Suppressor macrophage treated with lipopolysaccharide for 1 hour (primary cell): Measurements from ENCODE around the gene CRX.
"Not testable (repeated sequence)": the region's sequence is repeated elsewhere in the genome, so short reads cannot be mapped to it uniquely, and the experiment has no call there.

Experiments used
- DNase-seq, 3 donors: peaks; one replicate each; pipeline ENCODE4 v3.0.0-alpha.2; 2020 to 2022

Gene CRX

GRCh38 chr19:47821460-47822020 is at the start of gene CRX:
CRX (plus strand) TSS chr19:47821937; CDS start chr19:47834444, 12,507 bp downstream.
- no peak for DNase-seq

- DNase-seq: no peak
Measured at GRCh38 chr19:47776568-47776967, 45.2 kb upstream of the CRX start.

- DNase-seq: not testable (repeated sequence)
Measured at GRCh38 chr19:47777245-47778048, 44.3 kb upstream of the CRX start.

GRCh38 chr19:47778049-47778953 is 43.4 kb upstream of the CRX start, which contains the start of gene SELENOW:
SELENOW (plus strand) TSS chr19:47778703; CDS start chr19:47778786, 83 bp downstream.
- DNase-seq: peak; percentile 63 to 90 (median 74)

- peak in 2 of 3 donors; percentile 14 to 30 for DNase-seq
Measured at GRCh38 chr19:47778954-47779351, 42.8 kb upstream of the CRX start.

GRCh38 chr19:47779524-47780214 is 42.1 kb upstream of the CRX start:
- DNase-seq: no peak

- DNase-seq: no peak
Measured at GRCh38 chr19:47780215-47780551, 41.6 kb upstream of the CRX start.

GRCh38 chr19:47781590-47782262 is 40.0 kb upstream of the CRX start:
- DNase-seq: no peak

- no peak for DNase-seq
Measured at GRCh38 chr19:47786566-47786965, 35.2 kb upstream of the CRX start.

- DNase-seq: not testable (repeated sequence)
Measured at GRCh38 chr19:47787307-47787706, 34.4 kb upstream of the CRX start.

GRCh38 chr19:47789811-47790210 is 31.9 kb upstream of the CRX start:
- not testable (repeated sequence) for DNase-seq

GRCh38 chr19:47790398-47790814 is 31.3 kb upstream of the CRX start:
- peak; percentile 74 to 94 (median 85) for DNase-seq

GRCh38 chr19:47792616-47793015 is 29.1 kb upstream of the CRX start:
- DNase-seq: no peak

- no peak for DNase-seq
Measured at GRCh38 chr19:47794526-47794925, 27.2 kb upstream of the CRX start.

- no peak for DNase-seq
Measured at GRCh38 chr19:47796785-47797184, 25.0 kb upstream of the CRX start.

- no peak for DNase-seq
Measured at GRCh38 chr19:47797996-47798903, 23.5 kb upstream of the CRX start.

GRCh38 chr19:47798904-47799266 is 22.9 kb upstream of the CRX start:
- DNase-seq: no peak

GRCh38 chr19:47801270-47801669 is 20.5 kb upstream of the CRX start:
- DNase-seq: no peak

GRCh38 chr19:47802521-47803043 is 19.2 kb upstream of the CRX start:
- no peak for DNase-seq

- not testable (repeated sequence) for DNase-seq
Measured at GRCh38 chr19:47803148-47803547, 18.6 kb upstream of the CRX start.

GRCh38 chr19:47803671-47804070 is 18.1 kb upstream of the CRX start:
- DNase-seq: not testable (repeated sequence)
